SK-N-SH (cell line): Measurements from ENCODE around the gene ATP2B2.

ENCODE experiments used
- EZH2phosphoT487 ChIP-seq: fragments of 200-600 bp; sonication (generic); IDR thresholded peaks from 2 replicates; pipeline ENCODE4 v1.6.1; 2017; ENCODE audit warnings: low read depth, mixed run types, mild to moderate bottlenecking, antibody characterized with exemption, moderate library complexity, borderline replicate concordance
- FOSL2 ChIP-seq: IDR thresholded peaks from 2 replicates; pipeline ENCODE4 v1.4.0; 2012; ENCODE audit warnings: low read depth, mild to moderate bottlenecking, moderate library complexity, borderline replicate concordance
- JUND ChIP-seq: IDR thresholded peaks from 2 replicates; pipeline ENCODE4 v1.4.0; 2012
- MXI1 ChIP-seq: IDR thresholded peaks from 2 replicates; pipeline ENCODE4 v1.6.1; 2012; ENCODE audit warnings: mild to moderate bottlenecking, low read depth, low read length, improper control_type of control experiment
- NRF1 ChIP-seq: IDR thresholded peaks from 2 replicates; pipeline ENCODE4 v1.6.1; 2012; ENCODE audit warnings: low read depth, mild to moderate bottlenecking, low read length
- POLR2AphosphoS5 ChIP-seq: IDR thresholded peaks from 2 replicates; pipeline ENCODE4 v1.6.1; 2012; ENCODE audit warnings: low read depth, low read length
- RAD21 ChIP-seq: IDR thresholded peaks from 2 replicates; pipeline ENCODE4 v1.6.1; 2012; ENCODE audit warnings: mild to moderate bottlenecking, low read length
- RCOR1 ChIP-seq: fragments of 150-350 bp; IDR thresholded peaks from 2 replicates; pipeline ENCODE4 v1.6.1; 2017; ENCODE audit warnings: antibody characterized with exemption, low read length
- SMC3 ChIP-seq: IDR thresholded peaks from 2 replicates; pipeline ENCODE4 v1.6.1; 2012; ENCODE audit warnings: low read depth, low read length, improper control_type of control experiment
- YY1 ChIP-seq: IDR thresholded peaks from 2 replicates; pipeline ENCODE4 v1.4.0; 2012; ENCODE audit warnings: low read depth, mild to moderate bottlenecking
- TF ChIP-seq, protein P1 (sequence below): fragments of 200-600 bp; sonication (generic); IDR thresholded peaks from 2 replicates; pipeline ENCODE4 v1.6.1; 2017; ENCODE audit warnings: antibody characterized with exemption, mild to moderate bottlenecking, moderate library complexity
- TF ChIP-seq, protein P2 (sequence below): IDR thresholded peaks from 2 replicates; pipeline ENCODE4 v1.4.0; 2012; ENCODE audit warnings: low read depth

DNA sequence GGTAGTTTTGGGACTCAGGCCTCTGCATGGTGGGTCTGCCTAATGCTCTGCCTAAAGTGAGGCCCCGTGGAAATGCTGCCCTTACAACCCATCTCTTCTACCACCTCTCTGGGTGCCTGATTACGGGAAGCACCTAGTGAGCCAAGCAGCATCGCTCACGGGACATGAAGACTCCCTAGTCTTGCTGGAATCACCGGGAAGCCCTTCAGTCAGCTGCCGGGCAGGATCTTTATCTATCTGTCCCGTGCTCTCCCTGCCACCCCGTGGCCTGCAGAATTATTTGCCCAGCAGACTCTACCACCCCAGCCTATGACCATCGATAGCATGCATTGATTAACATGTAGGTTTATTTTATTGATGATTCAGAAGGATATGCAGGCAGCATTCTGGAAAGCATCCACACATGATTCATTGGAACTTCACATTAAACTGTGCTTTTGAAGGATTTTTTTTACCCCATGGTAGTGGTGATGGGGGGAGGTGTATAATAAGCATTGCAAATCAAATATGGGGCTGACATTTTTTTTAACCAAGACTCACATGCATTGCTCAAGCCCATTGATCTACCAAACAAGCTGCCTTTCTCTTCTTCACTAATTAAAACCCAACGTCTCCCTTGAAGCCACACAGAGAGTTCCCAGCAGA lies 63.1 kb downstream of the ATP2B2 start:
- TF ChIP-seq, protein P1, sequence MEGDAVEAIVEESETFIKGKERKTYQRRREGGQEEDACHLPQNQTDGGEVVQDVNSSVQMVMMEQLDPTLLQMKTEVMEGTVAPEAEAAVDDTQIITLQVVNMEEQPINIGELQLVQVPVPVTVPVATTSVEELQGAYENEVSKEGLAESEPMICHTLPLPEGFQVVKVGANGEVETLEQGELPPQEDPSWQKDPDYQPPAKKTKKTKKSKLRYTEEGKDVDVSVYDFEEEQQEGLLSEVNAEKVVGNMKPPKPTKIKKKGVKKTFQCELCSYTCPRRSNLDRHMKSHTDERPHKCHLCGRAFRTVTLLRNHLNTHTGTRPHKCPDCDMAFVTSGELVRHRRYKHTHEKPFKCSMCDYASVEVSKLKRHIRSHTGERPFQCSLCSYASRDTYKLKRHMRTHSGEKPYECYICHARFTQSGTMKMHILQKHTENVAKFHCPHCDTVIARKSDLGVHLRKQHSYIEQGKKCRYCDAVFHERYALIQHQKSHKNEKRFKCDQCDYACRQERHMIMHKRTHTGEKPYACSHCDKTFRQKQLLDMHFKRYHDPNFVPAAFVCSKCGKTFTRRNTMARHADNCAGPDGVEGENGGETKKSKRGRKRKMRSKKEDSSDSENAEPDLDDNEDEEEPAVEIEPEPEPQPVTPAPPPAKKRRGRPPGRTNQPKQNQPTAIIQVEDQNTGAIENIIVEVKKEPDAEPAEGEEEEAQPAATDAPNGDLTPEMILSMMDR: no peak
- TF ChIP-seq RAD21 (no peak), POLR2AphosphoS5 (no peak), SMC3 (no peak), EZH2phosphoT487 (no peak), FOSL2 (no peak), RCOR1 (no peak), YY1 (no peak), NRF1 (no peak), MXI1 (no peak), JUND (no peak)
- TF ChIP-seq, protein P2, sequence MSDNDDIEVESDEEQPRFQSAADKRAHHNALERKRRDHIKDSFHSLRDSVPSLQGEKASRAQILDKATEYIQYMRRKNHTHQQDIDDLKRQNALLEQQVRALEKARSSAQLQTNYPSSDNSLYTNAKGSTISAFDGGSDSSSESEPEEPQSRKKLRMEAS: no peak
